Measurements from ENCODE around the gene RPS6KB2.

Gene RPS6KB2

DNA sequence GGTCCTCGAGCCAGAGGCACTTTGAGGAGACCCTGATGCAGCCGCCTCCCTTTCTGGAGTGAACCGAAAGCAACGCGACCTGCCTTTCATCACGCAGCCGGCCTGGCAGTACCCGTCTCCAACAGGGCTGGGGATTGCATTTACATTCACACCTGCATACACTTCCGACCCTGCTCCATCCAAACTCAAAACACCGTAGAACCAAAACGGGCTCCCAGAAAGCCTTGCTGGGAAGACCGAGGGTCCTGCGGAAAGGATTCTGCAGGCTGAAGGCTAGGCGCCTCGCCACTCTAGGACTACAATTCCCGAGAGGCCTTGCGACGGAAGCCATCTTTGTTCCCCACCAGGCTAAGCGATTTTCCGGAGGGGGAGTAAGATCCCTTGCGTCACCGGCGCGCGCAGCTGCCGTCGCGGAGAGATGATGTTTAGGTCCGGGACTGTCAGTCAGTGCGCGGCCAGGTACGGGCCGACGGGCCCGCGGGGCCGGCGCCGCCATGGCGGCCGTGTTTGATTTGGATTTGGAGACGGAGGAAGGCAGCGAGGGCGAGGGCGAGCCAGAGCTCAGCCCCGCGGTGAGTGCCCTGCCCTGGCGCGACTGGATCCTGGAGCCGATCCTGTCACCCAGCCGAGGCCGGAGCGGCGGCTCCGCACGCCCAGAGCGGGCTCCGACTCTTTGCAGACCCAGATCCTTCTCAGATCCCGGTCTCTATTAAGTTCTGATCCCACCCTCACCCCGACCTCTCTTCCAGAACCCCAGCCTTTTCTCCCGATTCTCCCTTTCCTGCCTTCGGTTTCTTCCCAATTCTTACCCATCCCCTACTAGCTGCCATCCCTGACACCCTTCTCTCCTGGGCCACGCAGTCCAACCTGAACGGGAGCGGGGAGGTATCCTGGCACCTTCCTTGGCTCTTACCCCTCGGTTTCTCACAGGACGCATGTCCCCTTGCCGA, at the start of gene RPS6KB2:
Gene RPS6KB2 (plus strand): TSS at position 443 of the 950 bp plus-strand sequence. CDS start 52 bp downstream, at position 495.
- peak; percentile 92 for DNase-seq

DNA sequence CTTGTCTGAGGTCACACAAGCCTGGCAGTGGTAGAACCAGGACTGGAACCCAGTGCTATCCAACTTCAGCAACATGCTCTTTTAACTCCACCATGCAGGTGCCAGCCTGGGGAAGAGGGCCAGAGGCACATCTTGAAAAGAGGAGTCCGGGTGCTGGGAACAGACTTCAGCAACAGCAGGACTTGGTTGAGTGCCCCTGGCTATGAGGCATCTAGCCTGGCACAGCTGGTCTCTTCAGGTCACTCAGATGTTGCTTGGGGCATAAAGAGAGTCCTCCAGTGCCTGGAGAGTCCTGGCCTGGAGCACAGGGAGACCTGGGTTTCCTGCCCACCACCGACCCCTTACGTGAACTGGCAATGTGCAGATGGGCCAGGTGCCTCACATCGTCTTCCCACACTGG, 49.8 kb upstream of the RPS6KB2 start:
- DNase-seq = no peak

DNA sequence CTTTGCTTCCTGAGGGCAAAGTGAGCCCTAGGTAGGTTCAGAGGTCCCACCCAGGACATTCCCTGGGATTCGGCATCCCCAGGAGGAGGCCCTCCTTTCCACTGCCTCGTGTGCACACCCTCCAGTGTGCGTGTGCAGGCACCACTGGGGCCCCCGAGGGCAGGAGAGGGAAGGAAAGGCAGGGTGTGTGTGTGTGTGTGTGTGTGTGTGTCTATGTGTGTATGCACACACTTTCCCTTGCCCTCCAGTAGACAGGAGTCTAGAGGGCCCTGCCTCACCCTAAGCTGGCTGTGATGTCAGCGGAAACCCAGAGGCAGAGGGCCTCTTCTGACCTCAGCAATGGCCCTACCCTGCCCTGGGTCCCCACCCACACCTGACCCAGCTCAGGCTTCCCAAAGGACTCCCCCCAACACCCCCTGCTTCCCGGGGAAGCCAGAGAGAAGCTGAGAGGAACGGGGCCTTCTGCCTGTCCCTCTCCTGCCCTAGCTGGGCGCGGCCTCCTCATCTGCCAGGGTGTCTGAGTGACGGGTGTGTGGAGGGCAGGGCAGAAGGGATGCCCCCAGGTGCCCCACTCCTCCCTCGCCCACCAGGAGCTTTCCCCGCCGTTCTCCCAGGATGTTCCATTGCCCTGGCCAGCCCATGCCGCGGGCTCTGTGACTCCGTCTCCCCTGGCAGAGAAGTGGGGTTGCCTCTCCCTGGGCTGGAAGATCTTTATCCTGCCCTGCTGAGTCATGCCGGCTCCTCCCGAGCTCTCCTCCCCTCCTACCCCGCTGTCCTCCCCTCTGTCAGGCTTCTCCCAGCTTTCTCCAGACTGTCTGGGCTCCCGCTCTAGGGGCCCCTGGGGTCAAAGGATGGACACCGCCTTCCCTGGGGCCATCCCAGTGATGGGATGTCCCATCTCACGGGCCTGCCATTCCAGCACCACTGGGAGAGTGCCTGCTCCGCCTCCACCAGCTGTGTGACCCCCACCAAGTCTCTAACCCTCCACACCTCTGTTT, 48.9 kb upstream of the RPS6KB2 start:
- DNase-seq = no peak

DNA sequence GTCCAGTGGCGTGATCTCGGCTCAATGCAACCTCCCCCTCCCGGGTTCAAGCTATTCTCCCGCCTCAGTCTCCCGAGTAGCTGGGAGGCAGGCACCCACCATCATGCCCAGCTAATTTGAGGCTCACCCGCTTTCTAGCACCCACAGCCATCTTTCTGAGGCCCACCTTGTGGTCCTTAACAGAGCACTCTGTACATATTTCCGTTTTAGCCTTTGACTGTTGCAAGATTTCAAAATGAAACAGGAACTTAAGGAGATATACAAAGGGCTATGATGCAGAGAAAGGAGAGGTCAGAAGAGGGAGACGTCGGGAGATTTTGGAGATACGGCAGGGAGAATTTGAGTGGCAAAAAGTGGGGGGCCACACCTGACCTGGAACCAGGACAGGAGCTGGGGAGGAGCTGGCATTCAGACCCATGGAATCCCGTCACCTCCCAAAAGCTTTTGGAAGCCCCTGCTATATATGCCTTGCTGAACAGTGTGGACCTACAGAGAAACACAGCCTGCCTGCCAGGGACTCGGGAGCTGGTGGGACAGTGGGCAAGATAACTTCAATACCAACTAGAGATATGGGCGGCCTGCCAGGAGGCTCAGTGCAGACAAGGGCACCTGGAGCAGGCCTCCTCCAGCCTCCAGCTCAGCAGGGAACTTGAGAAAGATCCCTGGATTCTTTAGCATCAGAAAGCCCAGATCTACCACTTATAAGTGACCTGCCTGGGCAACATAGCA, 46.9 kb upstream of the RPS6KB2 start:
- DNase-seq = no peak

DNA sequence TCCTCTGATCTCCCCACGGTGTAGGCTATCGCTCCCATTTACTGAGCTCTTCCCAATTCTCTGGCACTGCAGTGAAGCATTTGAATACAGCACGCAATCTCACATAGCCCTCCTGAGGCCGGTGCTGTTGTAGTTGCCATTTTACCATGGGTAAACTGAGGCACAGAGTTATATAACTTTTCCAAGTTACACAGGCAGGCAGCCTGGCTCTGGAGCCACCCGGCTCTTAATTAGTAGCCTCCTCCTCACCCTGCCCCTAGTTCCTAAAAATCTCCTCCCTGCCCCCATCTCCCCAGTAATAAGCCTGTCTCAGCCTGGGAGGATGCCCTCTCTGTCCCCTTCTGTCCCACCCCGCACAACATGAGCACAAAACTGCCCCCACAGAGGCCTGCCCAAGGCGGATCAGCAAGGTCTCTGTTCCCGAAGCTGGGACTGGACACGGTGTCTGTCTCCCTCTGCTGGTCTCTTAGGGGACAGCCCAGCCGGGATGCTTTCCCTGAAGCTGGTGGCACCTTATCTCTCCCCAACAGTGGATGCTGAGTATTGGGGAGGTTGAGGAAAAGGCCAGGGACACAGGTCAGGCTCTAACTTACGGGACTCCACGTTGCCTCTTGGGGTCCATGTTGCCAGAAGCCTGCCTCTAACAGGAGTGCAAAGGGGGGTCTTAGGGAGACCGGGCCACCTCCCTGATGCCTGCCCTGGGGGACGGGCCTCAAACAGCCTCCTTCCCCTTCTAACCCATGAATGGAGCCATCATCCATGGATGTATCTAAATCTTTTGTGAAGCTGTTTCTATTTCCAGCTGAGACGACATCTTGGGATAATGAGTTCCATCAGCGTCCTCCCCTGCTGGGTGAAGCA, 45.8 kb upstream of the RPS6KB2 start:
- DNase-seq = peak; percentile 23

DNA sequence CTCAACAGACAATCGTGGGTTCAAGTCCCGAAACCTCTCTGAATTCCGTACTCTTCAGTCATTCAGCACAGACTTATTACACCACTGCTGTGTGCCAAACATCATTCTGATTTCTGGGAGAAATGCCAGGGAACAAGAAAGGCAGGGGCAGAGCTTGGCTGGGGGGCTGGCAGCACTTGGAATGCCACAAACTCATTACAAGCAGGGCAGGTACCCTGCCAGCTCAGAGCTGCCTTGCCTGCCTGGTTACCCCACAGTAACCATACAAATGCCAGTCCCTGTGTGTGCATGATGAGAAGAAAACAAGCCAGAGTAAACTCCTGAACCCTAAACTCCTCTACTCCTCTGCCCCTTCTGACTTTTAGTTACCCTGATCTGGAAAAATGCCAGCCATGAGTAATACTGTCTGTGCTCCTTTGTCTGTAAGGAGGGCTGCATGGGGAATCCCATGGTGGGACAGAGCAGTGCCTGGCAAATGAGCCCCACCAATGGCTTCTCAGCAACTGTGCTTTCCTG, 43.4 kb upstream of the RPS6KB2 start:
- no peak for DNase-seq

DNA sequence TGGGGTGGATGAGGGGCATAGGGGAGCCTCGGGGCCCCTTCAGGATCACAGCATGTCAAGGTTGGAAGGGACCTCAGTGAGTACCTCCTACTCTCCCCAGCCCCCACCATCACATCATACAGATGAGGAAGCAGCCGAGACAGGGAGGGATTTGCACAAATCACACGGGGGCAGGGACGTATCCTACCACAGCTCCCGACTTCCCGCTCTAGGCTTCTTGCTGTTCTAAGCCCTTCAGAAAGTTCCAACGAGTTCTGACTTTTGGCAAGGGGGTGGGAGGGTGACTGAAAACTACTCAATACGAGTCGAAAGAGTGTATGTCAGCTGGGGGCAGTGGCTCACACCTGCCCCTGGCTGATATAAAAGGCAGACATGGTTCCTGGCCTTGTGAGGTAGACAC, 41.2 kb upstream of the RPS6KB2 start:
- no peak for DNase-seq

DNA sequence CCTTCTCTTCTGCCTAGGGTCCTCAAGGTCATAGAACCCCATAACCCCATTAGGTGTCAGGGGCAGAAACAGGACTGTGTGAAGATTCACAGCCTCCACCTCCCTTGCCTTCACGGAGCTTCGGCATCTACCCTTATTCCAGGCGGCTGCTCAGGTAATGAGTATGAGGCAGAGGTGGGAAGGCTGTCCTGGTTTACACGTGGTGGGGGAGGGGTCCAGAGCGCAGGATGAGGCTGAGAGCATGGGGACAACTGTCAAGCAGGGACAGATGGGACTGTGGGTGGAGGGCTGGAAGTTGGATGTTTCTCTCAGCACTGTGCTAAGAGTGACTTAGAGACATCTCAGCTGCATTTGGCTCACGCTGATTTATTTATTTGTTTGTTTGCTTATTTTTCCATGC, 40.8 kb upstream of the RPS6KB2 start:
- no peak for DNase-seq

DNA sequence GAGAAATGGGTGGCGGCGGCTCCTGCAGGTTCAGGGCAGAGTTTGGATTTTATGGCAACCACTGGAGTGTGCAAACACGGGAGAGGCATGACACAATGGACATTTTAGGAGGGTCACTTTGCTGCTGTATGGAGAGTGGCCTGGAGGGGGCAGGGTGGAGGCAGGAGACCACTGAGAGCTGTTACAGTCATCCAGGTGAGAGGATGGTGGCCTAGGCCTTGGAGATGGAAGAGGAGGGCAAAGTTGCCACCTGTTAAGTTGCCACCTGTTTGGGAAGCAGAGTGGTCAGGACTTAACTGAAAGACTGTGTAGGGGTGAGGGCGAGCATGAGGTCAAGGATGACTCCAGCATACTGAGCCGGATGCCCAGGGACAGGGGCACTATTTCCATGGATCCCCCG, 38.8 kb upstream of the RPS6KB2 start:
- DNase-seq = no peak

DNA sequence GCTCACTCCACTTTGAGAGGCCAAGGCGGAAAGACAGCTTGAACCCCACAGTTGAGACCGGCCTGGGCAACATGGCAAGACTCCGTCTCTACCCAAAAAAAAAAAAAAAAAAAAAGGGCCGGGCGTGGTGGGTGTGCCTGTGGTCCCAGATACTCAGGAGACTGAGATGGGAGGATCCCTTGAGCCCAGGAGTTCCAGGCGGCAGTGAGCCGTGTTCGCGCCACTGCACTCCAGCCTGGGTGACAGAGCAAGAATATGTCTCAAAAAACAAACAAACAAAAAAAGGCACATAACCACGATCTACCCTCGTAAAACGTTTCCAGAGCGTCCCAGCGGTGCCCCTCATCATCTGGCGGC, 37.4 kb upstream of the RPS6KB2 start:
- no peak for DNase-seq

DNA sequence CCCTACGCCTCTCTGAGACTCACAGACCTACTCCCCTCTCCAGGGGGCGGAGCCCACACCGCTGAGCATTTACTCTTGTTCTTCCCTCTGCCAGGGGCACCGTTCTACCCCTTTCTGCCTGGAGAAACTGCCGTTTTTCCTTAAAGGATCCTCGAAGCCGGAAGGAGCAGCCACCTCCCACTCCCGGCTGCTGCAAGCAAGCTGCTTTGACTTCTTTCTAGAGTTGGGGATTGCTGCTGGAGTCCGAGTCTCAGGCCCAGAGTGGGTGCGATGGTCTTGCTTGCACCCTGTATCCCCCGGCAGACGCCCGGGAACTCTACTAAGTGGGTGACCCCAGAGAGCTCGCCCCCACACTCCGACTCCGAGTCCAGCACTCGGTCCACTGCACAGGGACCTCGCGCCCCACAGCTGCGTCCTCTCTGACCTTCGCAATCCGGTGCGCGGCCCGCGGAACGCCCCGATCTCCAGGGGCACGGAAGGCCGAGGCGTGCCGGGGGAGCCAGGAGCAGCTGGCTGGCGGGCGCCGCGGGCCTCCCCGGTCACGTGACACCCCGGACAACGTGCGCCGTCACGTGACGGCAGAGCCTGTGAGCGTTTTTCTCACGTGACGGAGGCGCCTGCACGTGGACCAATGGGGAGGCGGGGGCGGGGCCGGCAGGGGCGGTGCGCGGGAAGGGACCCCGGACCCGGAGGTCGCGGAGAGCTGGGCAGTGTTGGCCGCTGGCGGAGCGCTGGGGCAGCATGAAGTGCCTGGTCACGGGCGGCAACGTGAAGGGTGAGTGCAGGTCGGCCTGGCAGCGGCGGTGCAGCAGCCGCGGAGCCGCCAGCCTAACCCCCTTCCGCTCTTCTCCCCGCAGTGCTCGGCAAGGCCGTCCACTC, 36.8 kb upstream of the RPS6KB2 start, which contains the start of gene RAD9A:
Gene RAD9A (plus strand): TSS at position 683 of the 879 bp plus-strand sequence. CDS start 59 bp downstream, at position 742.
- peak; percentile 83 for DNase-seq

DNA sequence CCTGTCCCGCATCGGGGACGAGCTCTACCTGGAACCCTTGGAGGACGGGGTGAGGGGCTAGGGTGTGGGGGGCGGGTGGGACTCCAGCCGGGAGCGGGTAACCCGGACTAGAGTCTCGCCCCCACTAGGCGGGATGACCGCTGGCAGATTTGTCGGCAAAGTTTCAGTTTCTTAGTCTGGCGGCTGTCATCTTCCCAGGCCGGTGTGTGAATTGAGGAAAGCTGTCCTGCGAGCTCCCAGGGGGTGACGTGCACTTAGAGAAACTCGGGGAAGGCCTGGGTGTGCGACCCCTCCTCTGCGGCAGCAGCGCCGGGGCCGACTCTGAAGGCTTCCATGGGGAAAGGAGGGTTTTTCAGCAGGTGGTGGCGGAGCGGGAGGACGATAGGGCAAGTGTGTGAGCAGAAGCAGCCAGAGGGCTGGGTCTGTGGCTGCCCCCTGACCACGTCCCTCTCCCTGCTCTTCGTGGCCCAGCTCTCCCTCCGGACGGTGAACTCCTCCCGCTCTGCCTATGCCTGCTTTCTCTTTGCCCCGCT, 36.0 kb upstream of the RPS6KB2 start:
- no peak for DNase-seq

DNA sequence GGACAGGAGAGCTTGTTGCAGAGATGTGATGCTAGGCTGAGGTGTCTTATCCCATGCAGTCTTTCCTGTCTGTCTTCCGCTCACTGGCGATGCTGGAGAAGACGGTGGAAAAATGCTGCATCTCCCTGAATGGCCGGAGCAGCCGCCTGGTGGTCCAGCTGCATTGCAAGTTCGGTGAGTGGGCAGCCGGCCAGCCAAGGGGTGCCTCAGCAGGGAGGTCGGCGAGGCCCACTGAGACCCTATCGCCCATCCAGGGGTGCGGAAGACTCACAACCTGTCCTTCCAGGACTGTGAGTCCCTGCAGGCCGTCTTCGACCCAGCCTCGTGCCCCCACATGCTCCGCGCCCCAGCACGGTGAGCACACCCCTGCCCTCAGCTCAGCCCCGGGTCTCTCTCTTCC, 34.9 kb upstream of the RPS6KB2 start:
- DNase-seq = no peak

DNA sequence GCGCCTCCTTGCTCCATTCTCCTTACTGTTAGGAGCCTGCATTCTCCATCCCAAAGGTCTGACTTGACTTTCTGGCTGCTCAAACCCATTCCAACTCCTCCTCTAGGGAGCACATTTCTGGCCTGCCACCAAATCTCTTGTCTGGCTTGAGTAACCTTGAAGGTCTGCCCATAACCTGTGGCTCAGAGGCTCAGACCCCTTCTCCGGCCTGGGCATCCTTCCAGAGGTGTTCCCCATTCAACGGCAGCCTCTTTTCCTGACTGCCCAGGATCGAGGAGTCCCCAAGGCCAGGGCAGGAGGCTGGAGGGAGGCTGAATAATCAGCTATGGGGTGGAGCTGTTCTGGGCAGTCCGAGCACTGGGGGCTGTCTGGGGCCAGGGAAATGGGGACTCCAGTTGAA, 34.3 kb upstream of the RPS6KB2 start:
- DNase-seq = no peak

DNA sequence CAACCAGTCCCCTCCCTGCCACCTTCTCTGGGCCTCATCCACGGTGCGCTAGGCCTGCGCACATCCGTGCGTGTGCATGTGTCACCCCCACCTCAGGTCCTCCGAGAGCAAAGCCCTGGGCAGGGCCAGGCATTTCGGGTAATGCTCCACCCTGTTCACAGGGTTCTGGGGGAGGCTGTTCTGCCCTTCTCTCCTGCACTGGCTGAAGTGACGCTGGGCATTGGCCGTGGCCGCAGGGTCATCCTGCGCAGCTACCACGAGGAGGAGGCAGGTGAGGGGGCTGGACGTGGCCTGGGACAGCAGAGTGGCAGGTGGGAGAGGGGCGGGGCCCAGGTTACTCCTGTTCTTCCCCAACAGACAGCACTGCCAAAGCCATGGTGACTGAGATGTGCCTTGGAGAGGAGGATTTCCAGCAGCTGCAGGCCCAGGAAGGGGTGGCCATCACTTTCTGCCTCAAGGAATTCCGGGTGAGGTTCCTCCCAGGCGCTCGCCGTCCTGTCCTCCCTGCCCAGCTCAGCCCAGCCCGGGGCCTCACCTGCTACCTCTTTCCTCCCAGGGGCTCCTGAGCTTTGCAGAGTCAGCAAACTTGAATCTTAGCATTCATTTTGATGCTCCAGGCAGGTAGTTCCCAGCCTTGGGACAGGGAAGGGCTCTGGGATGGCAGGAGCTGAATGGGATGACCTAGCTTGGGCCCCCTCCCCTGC, 32.6 kb upstream of the RPS6KB2 start:
- DNase-seq = no peak

DNA sequence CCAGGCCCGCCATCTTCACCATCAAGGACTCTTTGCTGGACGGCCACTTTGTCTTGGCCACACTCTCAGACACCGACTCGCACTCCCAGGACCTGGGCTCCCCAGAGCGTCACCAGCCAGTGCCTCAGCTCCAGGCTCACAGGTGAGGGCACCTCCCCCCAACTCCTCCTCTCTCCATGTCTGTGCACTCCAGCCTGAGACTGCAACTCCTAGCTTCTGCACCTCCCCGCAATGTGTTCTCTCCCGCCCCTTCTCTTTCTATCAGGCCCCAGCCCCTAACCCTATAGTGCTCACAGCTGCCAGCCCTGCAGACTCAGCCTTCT, 32.1 kb upstream of the RPS6KB2 start:
- DNase-seq = no peak

DNA sequence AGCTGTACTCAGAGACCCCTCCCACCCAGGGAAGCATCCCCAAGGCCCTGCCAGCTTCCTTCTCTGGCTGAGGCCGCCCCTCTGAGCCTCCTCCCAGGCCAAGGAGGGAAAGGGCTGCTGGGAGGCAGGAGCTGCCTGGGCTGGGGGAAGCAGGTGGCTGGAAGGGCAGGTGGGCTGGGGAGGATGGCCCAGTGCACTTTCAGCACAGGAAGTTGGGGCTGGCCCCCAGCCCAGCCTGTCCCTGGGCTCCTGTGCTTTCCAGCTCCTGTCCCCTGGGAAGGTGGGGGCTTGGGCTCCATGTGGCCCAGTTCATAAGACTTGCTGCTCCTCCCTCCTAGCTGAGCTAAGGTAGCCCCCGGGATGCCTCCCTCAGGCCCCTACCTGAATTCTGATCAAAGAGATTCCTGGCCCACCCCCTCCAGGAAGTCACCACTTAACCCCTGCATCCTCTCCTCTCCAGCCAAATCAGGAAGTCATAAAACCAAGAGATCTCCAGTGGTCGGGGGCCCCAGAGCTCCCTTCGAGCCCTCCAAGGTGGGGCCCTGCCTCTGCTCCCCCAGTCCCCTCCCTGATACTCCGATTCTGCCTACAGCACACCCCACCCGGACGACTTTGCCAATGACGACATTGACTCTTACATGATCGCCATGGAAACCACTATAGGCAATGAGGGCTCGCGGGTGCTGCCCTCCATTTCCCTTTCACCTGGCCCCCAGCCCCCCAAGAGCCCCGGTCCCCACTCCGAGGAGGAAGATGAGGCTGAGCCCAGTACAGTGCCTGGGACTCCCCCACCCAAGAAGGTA, 31.5 kb upstream of the RPS6KB2 start:
- no peak for DNase-seq

DNA sequence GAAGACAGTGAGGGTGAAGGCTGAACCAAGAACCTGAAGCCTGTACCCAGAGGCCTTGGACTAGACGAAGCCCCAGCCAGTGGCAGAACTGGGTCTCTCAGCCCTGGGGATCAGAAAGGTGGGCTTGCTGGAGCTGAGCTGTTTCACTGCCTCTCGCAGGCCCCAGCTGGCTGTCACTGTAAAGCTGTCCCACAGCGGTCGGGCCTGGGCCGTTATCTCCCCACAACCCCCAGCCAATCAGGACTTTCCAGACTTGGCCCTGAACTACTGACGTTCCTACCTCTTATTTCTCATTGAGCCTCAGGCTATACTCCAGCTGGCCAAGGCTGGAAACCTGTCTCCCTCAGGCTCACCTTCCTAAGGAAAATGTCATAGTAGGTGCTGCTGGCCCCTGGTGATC, 30.8 kb upstream of the RPS6KB2 start:
- DNase-seq = no peak

All from NCI-H748 treated with DMSO at 0.1 percent for 48 hours (cell line).